GM10266 (cell line): ENCODE data around the gene C9.

Experiments
- DNase-seq: peaks from one replicate; pipeline ENCODE4 v3.0.0; 2012; ENCODE audit errors: extremely low spot score
- CTCF ChIP-seq: IDR thresholded peaks from 2 replicates; pipeline ENCODE4 v1.5.1; 2012; ENCODE audit warnings: mild to moderate bottlenecking, low read depth; ENCODE audit not compliant: control insufficient read depth, insufficient read depth; ENCODE audit errors: missing control alignments

Gene C9

GRCh38 chr5:39360471-39361111 is 3.7 kb downstream of the C9 start:
- TF ChIP-seq CTCF = no peak
- no peak for DNase-seq

DNA sequence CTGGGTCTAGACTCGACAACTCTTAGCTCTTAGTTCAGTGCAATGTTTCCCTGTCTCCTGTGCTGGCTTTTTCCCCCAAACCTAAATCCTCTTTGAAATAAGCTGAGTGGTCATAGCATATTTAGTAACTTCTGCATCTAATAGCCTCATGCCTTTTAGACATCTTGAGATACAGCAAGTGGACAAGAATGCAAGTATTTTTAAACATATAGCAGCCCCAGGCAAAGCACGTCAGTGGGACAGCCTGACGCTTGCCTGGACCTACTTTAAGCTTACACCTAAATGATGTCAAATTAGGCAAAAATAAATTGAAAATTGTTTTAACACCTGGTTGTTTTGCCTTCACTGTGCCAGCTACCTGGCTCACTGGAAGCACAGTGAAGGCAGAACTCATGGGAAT is 8.0 kb downstream of the C9 start:
- no peak for DNase-seq
- TF ChIP-seq CTCF = no peak

- TF ChIP-seq CTCF = no peak
- no peak for DNase-seq
Observed at GRCh38 chr5:39355324-39355723, 9.0 kb downstream of the C9 start.

- TF ChIP-seq CTCF = no peak
- DNase-seq = no peak
Observed at GRCh38 chr5:39353717-39354399, 10.4 kb downstream of the C9 start.

DNA sequence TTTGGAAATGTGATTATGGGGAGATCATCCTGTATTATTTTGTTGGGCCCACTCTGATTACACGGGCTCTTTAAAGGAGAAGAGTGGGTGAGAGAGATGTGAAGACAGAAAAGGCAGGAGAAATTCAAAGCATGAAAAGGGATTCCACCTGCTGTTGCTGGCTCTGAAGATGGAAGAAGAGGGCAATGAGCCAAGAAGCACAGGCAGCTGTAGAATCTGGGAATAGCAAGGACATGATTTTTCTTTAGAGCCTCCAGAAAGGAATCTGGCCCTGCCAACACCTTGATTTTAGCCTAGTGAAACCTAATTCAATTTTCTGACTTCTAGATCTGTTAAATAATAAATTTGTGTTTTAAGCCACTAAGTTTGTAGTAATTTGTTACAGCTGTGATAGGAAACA is 11.3 kb downstream of the C9 start:
- DNase-seq = no peak
- no peak for TF ChIP-seq CTCF

DNA sequence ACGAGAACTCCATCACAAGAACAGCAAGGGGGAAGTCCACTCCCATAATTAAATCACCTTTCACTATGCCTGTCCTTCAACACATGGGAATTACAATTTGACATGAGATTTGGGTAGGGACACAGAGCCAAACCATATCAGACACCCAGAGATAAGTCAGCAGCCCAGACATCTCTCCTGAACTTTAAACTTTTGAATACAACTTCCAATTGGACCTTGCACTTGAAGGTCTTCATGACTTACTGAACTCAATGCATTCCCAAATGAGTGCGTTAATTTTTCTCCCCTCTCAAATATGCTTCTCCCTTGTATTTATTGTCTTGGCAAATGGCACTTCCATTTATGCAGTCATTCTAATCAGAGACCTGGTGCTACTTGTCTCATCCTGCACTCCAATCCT is 12.1 kb downstream of the C9 start:
- no peak for DNase-seq
- TF ChIP-seq CTCF = no peak

GRCh38 chr5:39349484-39349883 is 14.8 kb downstream of the C9 start:
- no peak for TF ChIP-seq CTCF
- no peak for DNase-seq
